ENCODE data around the gene GPR157. TPM values are rescaled to one million over a fixed set of nuclear protein-coding genes. Genes with fewer than 3 reads are reported as not detected.

The GPR157 gene
- total and polyA plus RNA-seq, 2 experiments from 2014 or later = 0.81 to 3.9 TPM

DNA sequence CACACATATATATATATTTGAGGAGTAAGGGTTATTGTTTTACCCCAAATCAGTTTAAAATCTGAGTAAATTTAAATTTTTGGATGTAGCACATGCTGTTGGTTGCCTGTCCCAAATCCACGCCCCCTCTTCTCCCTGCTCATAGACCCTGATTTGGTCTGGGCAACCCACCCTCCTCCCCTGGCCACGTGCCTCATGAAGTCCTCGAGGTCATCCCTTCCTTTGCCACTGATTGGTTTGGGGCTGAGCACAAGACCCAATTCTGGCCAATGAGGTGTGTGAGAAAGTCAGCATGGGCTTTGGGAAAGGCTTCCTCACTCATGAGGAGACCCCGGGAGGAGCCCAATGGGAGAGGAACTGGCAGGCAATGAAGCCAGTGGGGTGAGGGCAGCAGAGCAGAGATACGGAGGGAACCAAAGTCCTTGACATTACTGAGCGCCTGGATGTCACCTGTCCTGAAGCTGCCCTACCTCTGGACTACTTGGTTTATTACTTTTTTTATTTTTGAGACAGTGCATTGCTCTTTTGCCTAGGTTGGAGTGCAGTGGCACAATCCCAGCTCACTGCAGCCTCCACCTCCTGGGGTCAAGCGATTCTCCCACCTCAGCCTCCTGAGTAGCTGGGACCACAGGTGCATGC, 31.3 kb upstream of the GPR157 start:
- ATAC-seq = no peak
- Histone ChIP-seq H3F3A (replicated peaks; ENCODE audit: low read depth) (no peaks in the 10 kb centered on the region), H3K4me3 (no peak overlapping the region), H3K4me2 (no peak overlapping the region), H3K4me1 (ENCODE audit: insufficient read depth) (peaks cover 7% of the 10 kb centered on the region), H4K20me1 (replicated peaks; ENCODE audit: insufficient read depth) (peaks cover 37% of the 10 kb centered on the region), H3K27ac (ENCODE audit: low read depth) (no peak overlapping the region), H3K36me3 (ENCODE audit: insufficient read depth) (no peaks in the 10 kb centered on the region), H3K79me2 (replicated peaks; ENCODE audit: insufficient read depth) (peaks cover 85% of the 10 kb centered on the region), H3K9me2 (ENCODE audit: insufficient read depth) (no peaks in the 10 kb centered on the region), H2AFZ (no peak overlapping the region), H3K27me3 (ENCODE audit: insufficient read depth) (no peaks in the 10 kb centered on the region)
- Mint-ChIP-seq H3K36me3 (ENCODE audit: low read depth) (peaks cover 2% of the 10 kb centered on the region; the same call in 1 of the 3 replicates), H3K4me1 (peaks cover 31% of the 10 kb centered on the region), H3K4me3 (no peak overlapping the region), H3K27ac (no peak overlapping the region), H3K27me3 (ENCODE audit: insufficient read depth, low read depth, poor library complexity) (peaks cover 9% of the 10 kb centered on the region), H3K9me3 (no peaks in the 10 kb centered on the region)
- DNase-seq (ENCODE audit: low spot score) = no peak
- no peak for TF ChIP-seq ZNF331 (CRISPR knock-in tag; IDR thresholded peaks at IDR 0.05; ENCODE audit: low read depth)
- no peak for TF ChIP-seq NANOG (IDR thresholded peaks at IDR 0.05; ENCODE audit: borderline replicate concordance)
- TF ChIP-seq, protein P1, sequence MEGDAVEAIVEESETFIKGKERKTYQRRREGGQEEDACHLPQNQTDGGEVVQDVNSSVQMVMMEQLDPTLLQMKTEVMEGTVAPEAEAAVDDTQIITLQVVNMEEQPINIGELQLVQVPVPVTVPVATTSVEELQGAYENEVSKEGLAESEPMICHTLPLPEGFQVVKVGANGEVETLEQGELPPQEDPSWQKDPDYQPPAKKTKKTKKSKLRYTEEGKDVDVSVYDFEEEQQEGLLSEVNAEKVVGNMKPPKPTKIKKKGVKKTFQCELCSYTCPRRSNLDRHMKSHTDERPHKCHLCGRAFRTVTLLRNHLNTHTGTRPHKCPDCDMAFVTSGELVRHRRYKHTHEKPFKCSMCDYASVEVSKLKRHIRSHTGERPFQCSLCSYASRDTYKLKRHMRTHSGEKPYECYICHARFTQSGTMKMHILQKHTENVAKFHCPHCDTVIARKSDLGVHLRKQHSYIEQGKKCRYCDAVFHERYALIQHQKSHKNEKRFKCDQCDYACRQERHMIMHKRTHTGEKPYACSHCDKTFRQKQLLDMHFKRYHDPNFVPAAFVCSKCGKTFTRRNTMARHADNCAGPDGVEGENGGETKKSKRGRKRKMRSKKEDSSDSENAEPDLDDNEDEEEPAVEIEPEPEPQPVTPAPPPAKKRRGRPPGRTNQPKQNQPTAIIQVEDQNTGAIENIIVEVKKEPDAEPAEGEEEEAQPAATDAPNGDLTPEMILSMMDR (conservative IDR thresholded peaks at IDR 0.05; ENCODE audit: low read depth in 2 of 2) = no peak
- TF ChIP-seq ZNF114 (CRISPR knock-in tag; IDR thresholded peaks at IDR 0.05) = no peak
- TF ChIP-seq, protein P2, sequence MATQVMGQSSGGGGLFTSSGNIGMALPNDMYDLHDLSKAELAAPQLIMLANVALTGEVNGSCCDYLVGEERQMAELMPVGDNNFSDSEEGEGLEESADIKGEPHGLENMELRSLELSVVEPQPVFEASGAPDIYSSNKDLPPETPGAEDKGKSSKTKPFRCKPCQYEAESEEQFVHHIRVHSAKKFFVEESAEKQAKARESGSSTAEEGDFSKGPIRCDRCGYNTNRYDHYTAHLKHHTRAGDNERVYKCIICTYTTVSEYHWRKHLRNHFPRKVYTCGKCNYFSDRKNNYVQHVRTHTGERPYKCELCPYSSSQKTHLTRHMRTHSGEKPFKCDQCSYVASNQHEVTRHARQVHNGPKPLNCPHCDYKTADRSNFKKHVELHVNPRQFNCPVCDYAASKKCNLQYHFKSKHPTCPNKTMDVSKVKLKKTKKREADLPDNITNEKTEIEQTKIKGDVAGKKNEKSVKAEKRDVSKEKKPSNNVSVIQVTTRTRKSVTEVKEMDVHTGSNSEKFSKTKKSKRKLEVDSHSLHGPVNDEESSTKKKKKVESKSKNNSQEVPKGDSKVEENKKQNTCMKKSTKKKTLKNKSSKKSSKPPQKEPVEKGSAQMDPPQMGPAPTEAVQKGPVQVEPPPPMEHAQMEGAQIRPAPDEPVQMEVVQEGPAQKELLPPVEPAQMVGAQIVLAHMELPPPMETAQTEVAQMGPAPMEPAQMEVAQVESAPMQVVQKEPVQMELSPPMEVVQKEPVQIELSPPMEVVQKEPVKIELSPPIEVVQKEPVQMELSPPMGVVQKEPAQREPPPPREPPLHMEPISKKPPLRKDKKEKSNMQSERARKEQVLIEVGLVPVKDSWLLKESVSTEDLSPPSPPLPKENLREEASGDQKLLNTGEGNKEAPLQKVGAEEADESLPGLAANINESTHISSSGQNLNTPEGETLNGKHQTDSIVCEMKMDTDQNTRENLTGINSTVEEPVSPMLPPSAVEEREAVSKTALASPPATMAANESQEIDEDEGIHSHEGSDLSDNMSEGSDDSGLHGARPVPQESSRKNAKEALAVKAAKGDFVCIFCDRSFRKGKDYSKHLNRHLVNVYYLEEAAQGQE (IDR thresholded peaks at IDR 0.05; ENCODE audit: unreplicated experiment) = no peak
- TF ChIP-seq POLR2AphosphoS5 (IDR thresholded peaks at IDR 0.05; ENCODE audit: low read depth) = no peak
- no peak for TF ChIP-seq EZH2 (IDR thresholded peaks at IDR 0.05; ENCODE audit: low read depth, unreplicated experiment)
- TF ChIP-seq, protein P3, sequence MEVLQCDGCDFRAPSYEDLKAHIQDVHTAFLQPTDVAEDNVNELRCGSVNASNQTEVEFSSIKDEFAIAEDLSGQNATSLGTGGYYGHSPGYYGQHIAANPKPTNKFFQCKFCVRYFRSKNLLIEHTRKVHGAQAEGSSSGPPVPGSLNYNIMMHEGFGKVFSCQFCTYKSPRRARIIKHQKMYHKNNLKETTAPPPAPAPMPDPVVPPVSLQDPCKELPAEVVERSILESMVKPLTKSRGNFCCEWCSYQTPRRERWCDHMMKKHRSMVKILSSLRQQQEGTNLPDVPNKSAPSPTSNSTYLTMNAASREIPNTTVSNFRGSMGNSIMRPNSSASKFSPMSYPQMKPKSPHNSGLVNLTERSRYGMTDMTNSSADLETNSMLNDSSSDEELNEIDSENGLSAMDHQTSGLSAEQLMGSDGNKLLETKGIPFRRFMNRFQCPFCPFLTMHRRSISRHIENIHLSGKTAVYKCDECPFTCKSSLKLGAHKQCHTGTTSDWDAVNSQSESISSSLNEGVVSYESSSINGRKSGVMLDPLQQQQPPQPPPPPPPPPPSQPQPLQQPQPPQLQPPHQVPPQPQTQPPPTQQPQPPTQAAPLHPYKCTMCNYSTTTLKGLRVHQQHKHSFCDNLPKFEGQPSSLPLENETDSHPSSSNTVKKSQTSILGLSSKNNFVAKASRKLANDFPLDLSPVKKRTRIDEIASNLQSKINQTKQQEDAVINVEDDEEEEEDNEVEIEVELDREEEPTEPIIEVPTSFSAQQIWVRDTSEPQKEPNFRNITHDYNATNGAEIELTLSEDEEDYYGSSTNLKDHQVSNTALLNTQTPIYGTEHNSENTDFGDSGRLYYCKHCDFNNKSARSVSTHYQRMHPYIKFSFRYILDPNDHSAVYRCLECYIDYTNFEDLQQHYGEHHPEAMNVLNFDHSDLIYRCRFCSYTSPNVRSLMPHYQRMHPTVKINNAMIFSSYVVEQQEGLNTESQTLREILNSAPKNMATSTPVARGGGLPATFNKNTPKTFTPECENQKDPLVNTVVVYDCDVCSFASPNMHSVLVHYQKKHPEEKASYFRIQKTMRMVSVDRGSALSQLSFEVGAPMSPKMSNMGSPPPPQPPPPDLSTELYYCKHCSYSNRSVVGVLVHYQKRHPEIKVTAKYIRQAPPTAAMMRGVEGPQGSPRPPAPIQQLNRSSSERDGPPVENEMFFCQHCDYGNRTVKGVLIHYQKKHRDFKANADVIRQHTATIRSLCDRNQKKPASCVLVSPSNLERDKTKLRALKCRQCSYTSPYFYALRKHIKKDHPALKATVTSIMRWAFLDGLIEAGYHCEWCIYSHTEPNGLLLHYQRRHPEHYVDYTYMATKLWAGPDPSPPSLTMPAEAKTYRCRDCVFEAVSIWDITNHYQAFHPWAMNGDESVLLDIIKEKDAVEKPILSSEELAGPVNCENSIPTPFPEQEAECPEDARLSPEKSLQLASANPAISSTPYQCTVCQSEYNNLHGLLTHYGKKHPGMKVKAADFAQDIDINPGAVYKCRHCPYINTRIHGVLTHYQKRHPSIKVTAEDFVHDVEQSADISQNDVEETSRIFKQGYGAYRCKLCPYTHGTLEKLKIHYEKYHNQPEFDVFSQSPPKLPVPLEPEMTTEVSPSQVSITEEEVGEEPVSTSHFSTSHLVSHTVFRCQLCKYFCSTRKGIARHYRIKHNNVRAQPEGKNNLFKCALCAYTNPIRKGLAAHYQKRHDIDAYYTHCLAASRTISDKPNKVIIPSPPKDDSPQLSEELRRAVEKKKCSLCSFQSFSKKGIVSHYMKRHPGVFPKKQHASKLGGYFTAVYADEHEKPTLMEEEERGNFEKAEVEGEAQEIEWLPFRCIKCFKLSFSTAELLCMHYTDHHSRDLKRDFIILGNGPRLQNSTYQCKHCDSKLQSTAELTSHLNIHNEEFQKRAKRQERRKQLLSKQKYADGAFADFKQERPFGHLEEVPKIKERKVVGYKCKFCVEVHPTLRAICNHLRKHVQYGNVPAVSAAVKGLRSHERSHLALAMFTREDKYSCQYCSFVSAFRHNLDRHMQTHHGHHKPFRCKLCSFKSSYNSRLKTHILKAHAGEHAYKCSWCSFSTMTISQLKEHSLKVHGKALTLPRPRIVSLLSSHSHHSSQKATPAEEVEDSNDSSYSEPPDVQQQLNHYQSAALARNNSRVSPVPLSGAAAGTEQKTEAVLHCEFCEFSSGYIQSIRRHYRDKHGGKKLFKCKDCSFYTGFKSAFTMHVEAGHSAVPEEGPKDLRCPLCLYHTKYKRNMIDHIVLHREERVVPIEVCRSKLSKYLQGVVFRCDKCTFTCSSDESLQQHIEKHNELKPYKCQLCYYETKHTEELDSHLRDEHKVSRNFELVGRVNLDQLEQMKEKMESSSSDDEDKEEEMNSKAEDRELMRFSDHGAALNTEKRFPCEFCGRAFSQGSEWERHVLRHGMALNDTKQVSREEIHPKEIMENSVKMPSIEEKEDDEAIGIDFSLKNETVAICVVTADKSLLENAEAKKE (CRISPR knock-in tag; IDR thresholded peaks at IDR 0.05) = no peak
